Lower leg skin (tissue), 3 donors: ENCODE measurements around the gene BMP10.

ENCODE experiments used
- POLR2A ChIP-seq, 2 donors: fragments of 450-650 bp; IDR thresholded peaks; one replicate each; pipeline ENCODE4 v1.6.1; 2016 to 2017; ENCODE audit warnings: antibody characterized with exemption in 2 of 2, mild to moderate bottlenecking in 1 of 2, moderate library complexity in 1 of 2
- TF ChIP-seq, protein P1 (sequence below), 3 donors: fragments of 450-650 bp; IDR thresholded peaks; one replicate each; pipeline ENCODE4 v1.5.1; 2016; ENCODE audit warnings: antibody characterized with exemption in 3 of 3, mild to moderate bottlenecking in 3 of 3, moderate library complexity in 2 of 3

DNA sequence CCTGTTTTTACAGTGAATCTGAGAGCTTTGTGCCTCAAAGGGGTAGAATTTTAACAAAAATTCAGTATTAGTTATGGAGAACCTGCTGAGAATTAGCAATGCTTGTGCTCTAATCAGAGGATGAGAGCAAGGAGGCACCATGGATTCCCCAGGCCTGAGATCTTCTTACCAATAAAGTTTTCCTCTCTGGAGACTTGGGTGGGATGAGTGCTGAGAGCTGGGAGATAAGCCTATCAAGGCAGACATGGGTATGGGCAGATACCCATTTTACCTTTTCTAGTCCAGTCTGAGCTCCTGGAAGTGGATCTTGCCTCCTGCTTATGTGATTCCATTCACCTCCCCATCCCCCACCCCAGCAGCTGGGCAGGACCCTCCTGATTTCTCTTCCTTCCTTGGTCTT is 53.9 kb downstream of the BMP10 start:
- TF ChIP-seq, protein P1, sequence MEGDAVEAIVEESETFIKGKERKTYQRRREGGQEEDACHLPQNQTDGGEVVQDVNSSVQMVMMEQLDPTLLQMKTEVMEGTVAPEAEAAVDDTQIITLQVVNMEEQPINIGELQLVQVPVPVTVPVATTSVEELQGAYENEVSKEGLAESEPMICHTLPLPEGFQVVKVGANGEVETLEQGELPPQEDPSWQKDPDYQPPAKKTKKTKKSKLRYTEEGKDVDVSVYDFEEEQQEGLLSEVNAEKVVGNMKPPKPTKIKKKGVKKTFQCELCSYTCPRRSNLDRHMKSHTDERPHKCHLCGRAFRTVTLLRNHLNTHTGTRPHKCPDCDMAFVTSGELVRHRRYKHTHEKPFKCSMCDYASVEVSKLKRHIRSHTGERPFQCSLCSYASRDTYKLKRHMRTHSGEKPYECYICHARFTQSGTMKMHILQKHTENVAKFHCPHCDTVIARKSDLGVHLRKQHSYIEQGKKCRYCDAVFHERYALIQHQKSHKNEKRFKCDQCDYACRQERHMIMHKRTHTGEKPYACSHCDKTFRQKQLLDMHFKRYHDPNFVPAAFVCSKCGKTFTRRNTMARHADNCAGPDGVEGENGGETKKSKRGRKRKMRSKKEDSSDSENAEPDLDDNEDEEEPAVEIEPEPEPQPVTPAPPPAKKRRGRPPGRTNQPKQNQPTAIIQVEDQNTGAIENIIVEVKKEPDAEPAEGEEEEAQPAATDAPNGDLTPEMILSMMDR (IDR thresholded peaks at IDR 0.05) = no peak
- no peak for TF ChIP-seq POLR2A (IDR thresholded peaks at IDR 0.05)
